Tibial artery (tissue), 4 donors: ENCODE results near the gene WNT3A.

ENCODE experiments used
- DNase-seq, 2 donors: peaks; one replicate each; pipeline ENCODE4 v3.0.0-alpha.2; 2019
- H3K27ac ChIP-seq, 2 donors: fragments of 200-600 bp; sonication (generic) in 1 of 2; 1 replicate in 1 of 2; 2 replicates in 1 of 2; pipeline ENCODE4 v1.5.1; 2018 to 2019; ENCODE audit warnings: mild to moderate bottlenecking in 1 of 2
- H3K27me3 ChIP-seq, 2 donors: fragments of 200-600 bp; sonication (generic) in 1 of 2; one replicate each; pipeline versions ENCODE4 v1.5.1 to v1.6.0; 2016 to 2019
- H3K36me3 ChIP-seq, 3 donors: fragments of 200-600 bp; sonication (generic) in 2 of 3; one replicate each; pipeline ENCODE4 v1.5.1; 2016 to 2019; ENCODE audit warnings: mild to moderate bottlenecking in 2 of 3
- H3K4me1 ChIP-seq, 4 donors: fragments of 200-600 bp; sonication (generic) in 2 of 4; 1 replicate in 3 of 4; 2 replicates in 1 of 4; pipeline ENCODE4 v1.5.1; 2016 to 2019
- H3K4me3 ChIP-seq, 2 donors: fragments of 200-600 bp; sonication (generic) in 1 of 2; 1 replicate in 1 of 2; 2 replicates in 1 of 2; pipeline ENCODE4 v1.5.1; 2018 to 2019; ENCODE audit warnings: mild to moderate bottlenecking in 2 of 2
- H3K9me3 ChIP-seq, 3 donors: fragments of 200-600 bp; sonication (generic) in 1 of 3; one replicate each; pipeline ENCODE4 v1.5.1; 2016 to 2019
- CTCF ChIP-seq, 2 experiments: fragments of 200-600 bp in 1 of 2; fragments of 450-650 bp in 1 of 2; IDR thresholded peaks; one replicate each; pipeline ENCODE4 v1.5.1; 2017 to 2019; ENCODE audit warnings: antibody characterized with exemption in 2 of 2, mild to moderate bottlenecking in 1 of 2, moderate library complexity in 1 of 2
- intact Hi-C: fragments of 100-400 bp; cut with DNase I; formaldehyde crosslinking; loops from one replicate; pipeline ENCODE4 v1.15.0; 2023; ENCODE audit warnings: low total_unique reads

Gene WNT3A

GRCh38 chr1:228092342-228093049 is 85.7 kb downstream of the WNT3A start:
- intact Hi-C loops = no loop called here
- Histone ChIP-seq H3K4me1 (peaks cover 8 to 72% (median 56%) of the 10 kb centered on the region in 4 donors), H3K27ac (no peak overlapping the region), H3K27me3 (no peaks in the 10 kb centered on the region), H3K9me3 (peaks cover 0 to 11% (median 6%) of the 10 kb centered on the region in 3 donors), H3K4me3 (no peak overlapping the region), H3K36me3 (peaks cover 10 to 23% (median 21%) of the 10 kb centered on the region in 3 donors)
- DNase-seq = no peak
- TF ChIP-seq CTCF (IDR thresholded peaks at IDR 0.05) = no peak

- peaks cover 8 to 65% (median 48%) of the 10 kb centered on the region in 4 donors for H3K4me1 ChIP-seq
- peaks cover 18 to 31% (median 29%) of the 10 kb centered on the region in 3 donors for H3K36me3 ChIP-seq
- no peak overlapping the region for H3K27ac ChIP-seq
- peak in 1 of 2 donors; percentile 45 for DNase-seq
- no peak overlapping the region for H3K4me3 ChIP-seq
- intact Hi-C loops = no loop called here
- no peak for TF ChIP-seq CTCF (IDR thresholded peaks at IDR 0.05)
- peaks cover 0 to 11% (median 6%) of the 10 kb centered on the region in 3 donors for H3K9me3 ChIP-seq
- H3K27me3 ChIP-seq = no peaks in the 10 kb centered on the region
These were observed 86.5 kb downstream of the WNT3A start for GRCh38 chr1:228093050-228093906.

- no peak for TF ChIP-seq CTCF (IDR thresholded peaks at IDR 0.05)
- Histone ChIP-seq H3K36me3 (peaks cover 30 to 44% (median 41%) of the 10 kb centered on the region in 3 donors), H3K27ac (no peak overlapping the region), H3K4me1 (peaks cover 8 to 52% (median 36%) of the 10 kb centered on the region in 4 donors), H3K9me3 (peaks cover 0 to 11% (median 6%) of the 10 kb centered on the region in 3 donors), H3K4me3 (no peak overlapping the region), H3K27me3 (no peaks in the 10 kb centered on the region)
- no peak for DNase-seq
- intact Hi-C loops = no loop called here
These were observed 87.7 kb downstream of the WNT3A start for GRCh38 chr1:228094432-228095016.

- Histone ChIP-seq H3K36me3 (peaks cover 31 to 50% (median 48%) of the 10 kb centered on the region in 3 donors), H3K9me3 (peaks cover 0 to 11% (median 6%) of the 10 kb centered on the region in 3 donors), H3K27ac (no peak overlapping the region), H3K4me1 (peaks cover 3 to 46% (median 29%) of the 10 kb centered on the region in 4 donors), H3K4me3 (no peak overlapping the region), H3K27me3 (no peaks in the 10 kb centered on the region)
- no peak for DNase-seq
- intact Hi-C loops = no loop called here
- no peak for TF ChIP-seq CTCF (IDR thresholded peaks at IDR 0.05)
These were observed 88.4 kb downstream of the WNT3A start for GRCh38 chr1:228095161-228095560.

GRCh38 chr1:228095938-228096337 is 89.1 kb downstream of the WNT3A start:
- no peak overlapping the region for H3K4me3 ChIP-seq
- H3K36me3 ChIP-seq = peaks cover 31 to 55% (median 52%) of the 10 kb centered on the region in 3 donors
- H3K4me1 ChIP-seq = peaks cover 0 to 38% (median 22%) of the 10 kb centered on the region in 4 donors
- no peak overlapping the region for H3K27ac ChIP-seq
- peaks cover 0 to 11% (median 6%) of the 10 kb centered on the region in 3 donors for H3K9me3 ChIP-seq
- intact Hi-C loops = no loop called here
- no peak for TF ChIP-seq CTCF (IDR thresholded peaks at IDR 0.05)
- peak in 1 of 2 donors; percentile 56 for DNase-seq
- no peaks in the 10 kb centered on the region for H3K27me3 ChIP-seq
